ENCODE results near the gene SLC22A2. TPM values are rescaled to one million over a fixed set of nuclear protein-coding genes. Genes with fewer than 3 reads are reported as not detected.

SLC22A2 gene
- polyA plus RNA-seq, 2 donors = 0.18 TPM; not detected in 1

- H3K36me3 ChIP-seq (ENCODE audit: control insufficient read depth in 2 of 2, insufficient read depth in 2 of 2, low read length in 1 of 2) = no peaks in the 10 kb centered on the region
- H3K4me1 ChIP-seq (ENCODE audit: control insufficient read depth in 2 of 2, insufficient read depth in 2 of 2, low read length in 1 of 2) = peaks cover 0 to 2% of the 10 kb centered on the region in 2 donors
- WGBS, 2 donors = 40 to 46% methylated on average over 8 of the region's 8 CpGs
- H3K9me3 ChIP-seq (ENCODE audit: control insufficient read depth in 2 of 2, insufficient read depth in 1 of 2, low read depth in 1 of 2, low read length in 1 of 2) = no peaks in the 10 kb centered on the region
- H3K4me3 ChIP-seq (ENCODE audit: low read depth in 1 of 2, low read length in 2 of 2) = no peak overlapping the region
- no peaks in the 10 kb centered on the region for H3K27me3 ChIP-seq (ENCODE audit: control insufficient read depth in 1 of 2, insufficient read depth in 2 of 2, low read length in 2 of 2)
- H3K27ac ChIP-seq (ENCODE audit: low read depth in 2 of 2, low read length in 1 of 2) = no peak overlapping the region
Measured at GRCh38 chr6:160293844-160294243, 35.2 kb upstream of the SLC22A2 start.

- Histone ChIP-seq H3K4me1 (ENCODE audit: control insufficient read depth in 2 of 2, insufficient read depth in 2 of 2, low read length in 1 of 2) (no peaks in the 10 kb centered on the region), H3K27ac (ENCODE audit: low read depth in 2 of 2, low read length in 1 of 2) (no peak overlapping the region), H3K4me3 (ENCODE audit: low read depth in 1 of 2, low read length in 2 of 2) (no peak overlapping the region), H3K9me3 (ENCODE audit: control insufficient read depth in 2 of 2, insufficient read depth in 1 of 2, low read depth in 1 of 2, low read length in 1 of 2) (no peaks in the 10 kb centered on the region), H3K36me3 (ENCODE audit: control insufficient read depth in 2 of 2, insufficient read depth in 2 of 2, low read length in 1 of 2) (no peaks in the 10 kb centered on the region), H3K27me3 (ENCODE audit: control insufficient read depth in 1 of 2, insufficient read depth in 2 of 2, low read length in 2 of 2) (no peaks in the 10 kb centered on the region)
- 11 to 43% methylated on average over 1 of the region's 1 CpG for WGBS, 2 donors
Measured at GRCh38 chr6:160285541-160286105, 27.0 kb upstream of the SLC22A2 start.

- no peaks in the 10 kb centered on the region for H3K4me1 ChIP-seq (ENCODE audit: control insufficient read depth in 2 of 2, insufficient read depth in 2 of 2, low read length in 1 of 2)
- no peaks in the 10 kb centered on the region for H3K9me3 ChIP-seq (ENCODE audit: control insufficient read depth in 2 of 2, insufficient read depth in 1 of 2, low read depth in 1 of 2, low read length in 1 of 2)
- no peaks in the 10 kb centered on the region for H3K27me3 ChIP-seq (ENCODE audit: control insufficient read depth in 1 of 2, insufficient read depth in 2 of 2, low read length in 2 of 2)
- no peaks in the 10 kb centered on the region for H3K36me3 ChIP-seq (ENCODE audit: control insufficient read depth in 2 of 2, insufficient read depth in 2 of 2, low read length in 1 of 2)
- no peak overlapping the region for H3K27ac ChIP-seq (ENCODE audit: low read depth in 2 of 2, low read length in 1 of 2)
- no peak overlapping the region for H3K4me3 ChIP-seq (ENCODE audit: low read depth in 1 of 2, low read length in 2 of 2)
- 80 to 88% methylated on average over 2 of the region's 2 CpGs for WGBS, 2 donors
Measured at GRCh38 chr6:160284575-160284974, 26.0 kb upstream of the SLC22A2 start.

GRCh38 chr6:160282444-160282843, 23.8 kb upstream of the SLC22A2 start:
- no peaks in the 10 kb centered on the region for H3K4me1 ChIP-seq (ENCODE audit: control insufficient read depth in 2 of 2, insufficient read depth in 2 of 2, low read length in 1 of 2)
- H3K27ac ChIP-seq (ENCODE audit: low read depth in 2 of 2, low read length in 1 of 2) = no peak overlapping the region
- no peaks in the 10 kb centered on the region for H3K36me3 ChIP-seq (ENCODE audit: control insufficient read depth in 2 of 2, insufficient read depth in 2 of 2, low read length in 1 of 2)
- WGBS, 2 donors = 41 to 92% methylated on average over 1 of the region's 1 CpG
- no peaks in the 10 kb centered on the region for H3K9me3 ChIP-seq (ENCODE audit: control insufficient read depth in 2 of 2, insufficient read depth in 1 of 2, low read depth in 1 of 2, low read length in 1 of 2)
- H3K4me3 ChIP-seq (ENCODE audit: low read depth in 1 of 2, low read length in 2 of 2) = no peak overlapping the region
- H3K27me3 ChIP-seq (ENCODE audit: control insufficient read depth in 1 of 2, insufficient read depth in 2 of 2, low read length in 2 of 2) = no peaks in the 10 kb centered on the region

- no peak overlapping the region for H3K27ac ChIP-seq (ENCODE audit: low read depth in 2 of 2, low read length in 1 of 2)
- H3K27me3 ChIP-seq (ENCODE audit: control insufficient read depth in 1 of 2, insufficient read depth in 2 of 2, low read length in 2 of 2) = no peaks in the 10 kb centered on the region
- no peaks in the 10 kb centered on the region for H3K9me3 ChIP-seq (ENCODE audit: control insufficient read depth in 2 of 2, insufficient read depth in 1 of 2, low read depth in 1 of 2, low read length in 1 of 2)
- no peaks in the 10 kb centered on the region for H3K4me1 ChIP-seq (ENCODE audit: control insufficient read depth in 2 of 2, insufficient read depth in 2 of 2, low read length in 1 of 2)
- WGBS, 2 donors = 64 to 65% methylated on average over 2 of the region's 2 CpGs
- H3K36me3 ChIP-seq (ENCODE audit: control insufficient read depth in 2 of 2, insufficient read depth in 2 of 2, low read length in 1 of 2) = no peaks in the 10 kb centered on the region
- no peak overlapping the region for H3K4me3 ChIP-seq (ENCODE audit: low read depth in 1 of 2, low read length in 2 of 2)
Measured at GRCh38 chr6:160279850-160280249, 21.2 kb upstream of the SLC22A2 start.

- Histone ChIP-seq H3K4me3 (ENCODE audit: low read depth in 1 of 2, low read length in 2 of 2) (no peak overlapping the region), H3K27me3 (ENCODE audit: control insufficient read depth in 1 of 2, insufficient read depth in 2 of 2, low read length in 2 of 2) (no peaks in the 10 kb centered on the region), H3K4me1 (ENCODE audit: control insufficient read depth in 2 of 2, insufficient read depth in 2 of 2, low read length in 1 of 2) (no peaks in the 10 kb centered on the region), H3K9me3 (ENCODE audit: control insufficient read depth in 2 of 2, insufficient read depth in 1 of 2, low read depth in 1 of 2, low read length in 1 of 2) (no peaks in the 10 kb centered on the region), H3K36me3 (ENCODE audit: control insufficient read depth in 2 of 2, insufficient read depth in 2 of 2, low read length in 1 of 2) (no peaks in the 10 kb centered on the region), H3K27ac (ENCODE audit: low read depth in 2 of 2, low read length in 1 of 2) (no peak overlapping the region)
- 62 to 63% methylated on average over 12 of the region's 12 CpGs for WGBS, 2 donors
Measured at GRCh38 chr6:160278786-160279310, 20.2 kb upstream of the SLC22A2 start.

- Histone ChIP-seq H3K36me3 (ENCODE audit: control insufficient read depth in 2 of 2, insufficient read depth in 2 of 2, low read length in 1 of 2) (no peaks in the 10 kb centered on the region), H3K9me3 (ENCODE audit: control insufficient read depth in 2 of 2, insufficient read depth in 1 of 2, low read depth in 1 of 2, low read length in 1 of 2) (no peaks in the 10 kb centered on the region), H3K27me3 (ENCODE audit: control insufficient read depth in 1 of 2, insufficient read depth in 2 of 2, low read length in 2 of 2) (no peaks in the 10 kb centered on the region), H3K4me1 (ENCODE audit: control insufficient read depth in 2 of 2, insufficient read depth in 2 of 2, low read length in 1 of 2) (no peaks in the 10 kb centered on the region), H3K4me3 (ENCODE audit: low read depth in 1 of 2, low read length in 2 of 2) (no peak overlapping the region), H3K27ac (ENCODE audit: low read depth in 2 of 2, low read length in 1 of 2) (no peak overlapping the region)
- WGBS, 2 donors = 93% methylated on average over 5 of the region's 5 CpGs
Measured at GRCh38 chr6:160278311-160278710, 19.7 kb upstream of the SLC22A2 start.

GRCh38 chr6:160277546-160277945, 18.9 kb upstream of the SLC22A2 start:
- WGBS, 2 donors = 90 to 93% methylated on average over 15 of the region's 15 CpGs
- H3K27me3 ChIP-seq (ENCODE audit: control insufficient read depth in 1 of 2, insufficient read depth in 2 of 2, low read length in 2 of 2) = no peaks in the 10 kb centered on the region
- H3K4me1 ChIP-seq (ENCODE audit: control insufficient read depth in 2 of 2, insufficient read depth in 2 of 2, low read length in 1 of 2) = no peaks in the 10 kb centered on the region
- H3K27ac ChIP-seq (ENCODE audit: low read depth in 2 of 2, low read length in 1 of 2) = no peak overlapping the region
- no peak overlapping the region for H3K4me3 ChIP-seq (ENCODE audit: low read depth in 1 of 2, low read length in 2 of 2)
- H3K36me3 ChIP-seq (ENCODE audit: control insufficient read depth in 2 of 2, insufficient read depth in 2 of 2, low read length in 1 of 2) = no peaks in the 10 kb centered on the region
- no peaks in the 10 kb centered on the region for H3K9me3 ChIP-seq (ENCODE audit: control insufficient read depth in 2 of 2, insufficient read depth in 1 of 2, low read depth in 1 of 2, low read length in 1 of 2)

- WGBS, 2 donors = 94 to 98% methylated on average over 5 of the region's 5 CpGs
- Histone ChIP-seq H3K27ac (ENCODE audit: low read depth in 2 of 2, low read length in 1 of 2) (no peak overlapping the region), H3K4me3 (ENCODE audit: low read depth in 1 of 2, low read length in 2 of 2) (no peak overlapping the region), H3K27me3 (ENCODE audit: control insufficient read depth in 1 of 2, insufficient read depth in 2 of 2, low read length in 2 of 2) (no peaks in the 10 kb centered on the region), H3K9me3 (ENCODE audit: control insufficient read depth in 2 of 2, insufficient read depth in 1 of 2, low read depth in 1 of 2, low read length in 1 of 2) (no peaks in the 10 kb centered on the region), H3K36me3 (ENCODE audit: control insufficient read depth in 2 of 2, insufficient read depth in 2 of 2, low read length in 1 of 2) (no peaks in the 10 kb centered on the region), H3K4me1 (ENCODE audit: control insufficient read depth in 2 of 2, insufficient read depth in 2 of 2, low read length in 1 of 2) (no peaks in the 10 kb centered on the region)
Measured at GRCh38 chr6:160277144-160277543, 18.5 kb upstream of the SLC22A2 start.

GRCh38 chr6:160276126-160276525, 17.5 kb upstream of the SLC22A2 start:
- Histone ChIP-seq H3K27ac (ENCODE audit: low read depth in 2 of 2, low read length in 1 of 2) (no peak overlapping the region), H3K27me3 (ENCODE audit: control insufficient read depth in 1 of 2, insufficient read depth in 2 of 2, low read length in 2 of 2) (no peaks in the 10 kb centered on the region), H3K36me3 (ENCODE audit: control insufficient read depth in 2 of 2, insufficient read depth in 2 of 2, low read length in 1 of 2) (no peaks in the 10 kb centered on the region), H3K4me1 (ENCODE audit: control insufficient read depth in 2 of 2, insufficient read depth in 2 of 2, low read length in 1 of 2) (no peaks in the 10 kb centered on the region), H3K4me3 (ENCODE audit: low read depth in 1 of 2, low read length in 2 of 2) (no peak overlapping the region), H3K9me3 (ENCODE audit: control insufficient read depth in 2 of 2, insufficient read depth in 1 of 2, low read depth in 1 of 2, low read length in 1 of 2) (no peaks in the 10 kb centered on the region)
- 73 to 84% methylated on average over 4 of the region's 4 CpGs for WGBS, 2 donors

All from esophagus (tissue), 2 donors.